Measurements from ENCODE around the gene NDST1.

- TF ChIP-seq CTCF (IDR thresholded peaks at IDR 0.05; ENCODE audit: extremely low read depth in 1 of 2, insufficient read depth in 1 of 2, low read depth in 1 of 2, low read length in 2 of 2): no peak
- no peak for TF ChIP-seq FOS (IDR thresholded peaks at IDR 0.05; ENCODE audit: borderline replicate concordance, insufficient read depth, low read length)
These were observed 17.2 kb downstream of the NDST1 start for GRCh38 chr5:150525163-150525562.

Measured in endothelial cell of umbilical vein (primary cell).